NCI-H2196 treated with DMSO at 0.1 percent for 48 hours (cell line): ENCODE data around the gene GSTT2B.
"Not testable (repeated sequence)": the region's sequence is repeated elsewhere in the genome, so short reads cannot be mapped to it uniquely, and the experiment has no call there.

Experiments used
- DNase-seq: peaks from one replicate; lab custom pipeline; 2025; ENCODE audit not compliant: unreplicated experiment; lab: John Stamatoyannopoulos, UW

The GSTT2B gene

GRCh38 chr22:23986089-23986488 is 25.1 kb upstream of the GSTT2B start:
- DNase-seq = not testable (repeated sequence)

GRCh38 chr22:23984430-23984829 is 23.4 kb upstream of the GSTT2B start:
- DNase-seq = no peak

GRCh38 chr22:23980567-23980966 is 19.6 kb upstream of the GSTT2B start:
- DNase-seq = not testable (repeated sequence)

- not testable (repeated sequence) for DNase-seq
Measured at GRCh38 chr22:23979557-23980240, 18.7 kb upstream of the GSTT2B start, which contains the start of gene GSTT2. TSS of gene GSTT2 (plus strand) at chr22:23980134.

GRCh38 chr22:23977304-23977703 is 16.3 kb upstream of the GSTT2B start:
- DNase-seq = not testable (repeated sequence)

- not testable (repeated sequence) for DNase-seq
Measured at GRCh38 chr22:23974836-23975352, 13.9 kb upstream of the GSTT2B start.

GRCh38 chr22:23974345-23974744 is 13.3 kb upstream of the GSTT2B start, which contains the start of gene DDT:
TSS of gene DDT (minus strand) at chr22:23974441. CDS start at chr22:23974414, 27 bp downstream.
- not testable (repeated sequence) for DNase-seq

GRCh38 chr22:23971927-23972326 is 10.9 kb upstream of the GSTT2B start:
- not testable (repeated sequence) for DNase-seq

- DNase-seq = no peak
Measured at GRCh38 chr22:23970816-23971486, 10.0 kb upstream of the GSTT2B start.

GRCh38 chr22:23970201-23970641 is 9.2 kb upstream of the GSTT2B start:
- DNase-seq = no peak

GRCh38 chr22:23969071-23969470 is 8.1 kb upstream of the GSTT2B start:
- DNase-seq = no peak

- not testable (repeated sequence) for DNase-seq
Measured at GRCh38 chr22:23966568-23966967, 5.6 kb upstream of the GSTT2B start, which contains the start of gene DDTL. TSS of gene DDTL (plus strand) at chr22:23966888. CDS start at chr22:23966915, 27 bp downstream.

GRCh38 chr22:23966094-23966493 is 5.1 kb upstream of the GSTT2B start:
- DNase-seq = not testable (repeated sequence)

- not testable (repeated sequence) for DNase-seq
Measured at GRCh38 chr22:23956301-23956900, 4.6 kb downstream of the GSTT2B start.

GRCh38 chr22:23955886-23956285 is 5.1 kb downstream of the GSTT2B start:
- not testable (repeated sequence) for DNase-seq

- DNase-seq = not testable (repeated sequence)
Measured at GRCh38 chr22:23954991-23955305, 6.0 kb downstream of the GSTT2B start.

GRCh38 chr22:23954193-23954990 is 6.6 kb downstream of the GSTT2B start:
- DNase-seq = not testable (repeated sequence)

GRCh38 chr22:23953485-23953884 is 7.5 kb downstream of the GSTT2B start:
- not testable (repeated sequence) for DNase-seq

GRCh38 chr22:23952794-23953405 is 8.1 kb downstream of the GSTT2B start:
- DNase-seq = not testable (repeated sequence)

GRCh38 chr22:23951383-23951782 is 9.6 kb downstream of the GSTT2B start:
- not testable (repeated sequence) for DNase-seq
